ENCODE data around the gene UBE2QL1.
A peak's percentile ranks its signal among the peaks of the same experiment; 100 is the strongest.

UBE2QL1 gene

GRCh38 chr5:6439588-6440550 is 8.8 kb upstream of the UBE2QL1 start:
- no peaks in the 10 kb centered on the region for H3K9me3 ChIP-seq (ENCODE audit: control insufficient read depth, insufficient read depth, low read length)
- no peak overlapping the region for H3K9ac ChIP-seq (ENCODE audit: low read depth, low read length)
- H3K4me1 ChIP-seq (ENCODE audit: insufficient read depth, low read length), result no peaks in the 10 kb centered on the region
- H3K36me3 ChIP-seq (ENCODE audit: insufficient read depth, low read length), result no peaks in the 10 kb centered on the region

GRCh38 chr5:6442333-6442732 is 6.3 kb upstream of the UBE2QL1 start:
- H3K9ac ChIP-seq (ENCODE audit: low read depth, low read length), result no peak overlapping the region
- H3K9me3 ChIP-seq (ENCODE audit: control insufficient read depth, insufficient read depth, low read length), result no peaks in the 10 kb centered on the region
- H3K4me1 ChIP-seq (ENCODE audit: insufficient read depth, low read length), result no peaks in the 10 kb centered on the region
- H3K36me3 ChIP-seq (ENCODE audit: insufficient read depth, low read length), result no peaks in the 10 kb centered on the region

DNA sequence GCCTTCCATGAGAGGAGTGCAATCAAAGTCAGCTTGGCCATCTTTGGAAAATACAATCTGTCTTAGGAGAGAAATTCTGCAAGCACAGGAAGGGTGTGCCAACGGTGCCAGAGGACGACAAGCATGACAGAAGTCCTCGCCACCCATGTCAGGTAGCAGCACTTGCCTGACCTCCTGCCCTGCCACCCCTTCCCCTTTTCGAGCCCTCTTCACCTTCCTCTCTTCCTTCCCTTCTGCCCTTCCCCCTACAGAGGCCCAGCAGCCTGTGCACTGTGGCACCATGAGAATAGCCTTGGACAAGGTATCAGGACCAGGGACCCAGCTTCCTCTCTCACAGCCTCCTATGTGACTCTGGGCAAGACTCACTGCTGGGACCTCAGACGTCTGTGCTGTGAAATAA is 5.3 kb upstream of the UBE2QL1 start:
- H3K9me3 ChIP-seq (ENCODE audit: control insufficient read depth, insufficient read depth, low read length), result no peaks in the 10 kb centered on the region
- no peaks in the 10 kb centered on the region for H3K36me3 ChIP-seq (ENCODE audit: insufficient read depth, low read length)
- H3K9ac ChIP-seq (ENCODE audit: low read depth, low read length), result no peak overlapping the region
- H3K4me1 ChIP-seq (ENCODE audit: insufficient read depth, low read length), result no peaks in the 10 kb centered on the region

DNA sequence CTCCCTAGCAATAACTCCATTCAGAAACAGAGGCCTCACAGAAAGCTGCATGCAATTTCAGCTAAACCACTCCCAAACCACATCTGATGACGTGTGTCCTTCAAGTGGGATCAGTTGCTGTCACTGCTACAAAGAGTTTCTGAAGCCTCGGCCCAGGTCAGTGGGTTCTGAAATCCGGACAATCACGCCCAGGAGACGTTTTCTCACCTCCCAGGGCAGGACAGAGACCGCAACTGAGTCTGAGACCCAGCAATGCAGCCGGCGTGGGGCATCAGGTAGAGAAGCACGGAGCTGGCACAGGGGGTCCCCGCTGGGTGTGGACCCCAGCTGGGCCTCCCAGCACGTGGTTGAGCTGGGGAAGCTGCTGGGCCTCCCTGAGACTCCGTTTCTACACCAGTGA is 2.6 kb upstream of the UBE2QL1 start:
- H3K4me1 ChIP-seq (ENCODE audit: insufficient read depth, low read length), result no peaks in the 10 kb centered on the region
- H3K9me3 ChIP-seq (ENCODE audit: control insufficient read depth, insufficient read depth, low read length), result no peaks in the 10 kb centered on the region
- no peak overlapping the region for H3K9ac ChIP-seq (ENCODE audit: low read depth, low read length)
- H3K36me3 ChIP-seq (ENCODE audit: insufficient read depth, low read length), result no peaks in the 10 kb centered on the region

- H3K9ac ChIP-seq (ENCODE audit: low read depth, low read length), result no peak overlapping the region
- H3K36me3 ChIP-seq (ENCODE audit: insufficient read depth, low read length), result no peaks in the 10 kb centered on the region
- H3K4me1 ChIP-seq (ENCODE audit: insufficient read depth, low read length), result no peaks in the 10 kb centered on the region
- no peaks in the 10 kb centered on the region for H3K9me3 ChIP-seq (ENCODE audit: control insufficient read depth, insufficient read depth, low read length)
Observed at GRCh38 chr5:6446626-6447309, 1.9 kb upstream of the UBE2QL1 start.

DNA sequence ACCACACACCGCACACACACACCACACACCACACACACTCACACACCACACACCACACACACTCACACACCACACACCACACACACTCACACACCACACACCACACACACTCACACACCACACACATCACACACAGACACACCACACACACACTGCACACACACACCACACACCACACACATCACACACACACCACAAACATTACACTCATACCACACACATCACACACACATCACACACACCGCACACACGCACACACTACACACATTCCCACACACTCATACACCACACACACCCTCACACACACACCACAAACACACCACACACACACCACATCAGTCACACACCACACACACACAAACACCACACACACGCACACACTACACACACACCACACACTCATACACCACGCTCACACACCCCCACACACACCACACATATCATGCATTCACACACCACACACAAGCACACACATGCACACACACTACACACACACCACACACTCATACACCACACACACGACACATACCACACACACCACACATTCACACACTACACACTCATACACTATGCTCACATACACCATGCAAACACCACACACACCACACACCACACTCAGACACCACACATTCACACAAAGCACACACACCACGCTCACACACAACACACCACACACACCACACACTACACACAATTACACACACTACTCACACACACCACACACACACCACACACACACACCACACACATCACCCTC is 1.1 kb upstream of the UBE2QL1 start:
- no peak overlapping the region for H3K9ac ChIP-seq (ENCODE audit: low read depth, low read length)
- H3K9me3 ChIP-seq (ENCODE audit: control insufficient read depth, insufficient read depth, low read length), result no peaks in the 10 kb centered on the region
- no peaks in the 10 kb centered on the region for H3K4me1 ChIP-seq (ENCODE audit: insufficient read depth, low read length)
- H3K36me3 ChIP-seq (ENCODE audit: insufficient read depth, low read length), result no peaks in the 10 kb centered on the region

- H3K9me3 ChIP-seq (ENCODE audit: control insufficient read depth, insufficient read depth, low read length), result no peaks in the 10 kb centered on the region
- H3K36me3 ChIP-seq (ENCODE audit: insufficient read depth, low read length), result no peaks in the 10 kb centered on the region
- H3K9ac ChIP-seq (ENCODE audit: low read depth, low read length), result no peak overlapping the region
- no peaks in the 10 kb centered on the region for H3K4me1 ChIP-seq (ENCODE audit: insufficient read depth, low read length)
Observed at GRCh38 chr5:6448141-6448491, 543 bp upstream of the UBE2QL1 start.

DNA sequence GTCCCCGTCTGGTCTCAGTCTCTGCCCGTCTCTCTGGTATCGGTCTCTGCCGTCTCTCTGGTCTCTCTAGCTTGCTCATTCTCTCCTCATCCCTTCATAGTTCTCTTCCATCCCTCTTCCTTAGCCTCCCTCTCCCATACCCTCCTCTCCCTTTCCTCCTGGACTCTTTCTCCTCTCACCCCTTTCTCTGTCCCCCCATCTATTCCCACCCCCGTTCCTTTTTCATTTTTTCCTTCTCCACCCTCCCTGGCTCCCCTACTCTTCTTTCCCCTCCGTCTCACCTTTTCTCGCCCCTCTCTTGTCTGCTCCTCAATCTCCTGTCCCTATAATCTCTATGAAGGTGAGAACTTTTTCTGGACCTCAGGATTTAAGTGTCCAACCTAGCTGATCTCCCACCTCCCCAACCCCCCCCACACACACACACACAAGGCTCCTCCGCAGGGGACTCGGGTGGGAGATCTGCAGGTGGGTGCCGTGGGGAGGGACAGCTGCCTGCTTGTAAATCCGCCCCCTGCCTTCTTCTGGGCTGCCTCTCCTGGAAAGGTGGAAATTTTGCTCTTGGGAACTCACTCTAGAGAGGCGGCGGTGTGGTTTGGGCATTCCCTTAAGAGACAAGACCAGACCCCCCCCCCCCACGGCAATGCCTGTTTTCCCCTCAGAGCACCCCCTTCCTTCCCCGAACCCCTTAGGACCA is 953 bp downstream of the UBE2QL1 start:
- H3K9ac ChIP-seq (ENCODE audit: low read depth, low read length), result peak overlapping the region; percentile 59; the same call in 1 of the 2 replicates
- no peaks in the 10 kb centered on the region for H3K9me3 ChIP-seq (ENCODE audit: control insufficient read depth, insufficient read depth, low read length)
- H3K36me3 ChIP-seq (ENCODE audit: insufficient read depth, low read length), result no peaks in the 10 kb centered on the region
- no peaks in the 10 kb centered on the region for H3K4me1 ChIP-seq (ENCODE audit: insufficient read depth, low read length)

DNA sequence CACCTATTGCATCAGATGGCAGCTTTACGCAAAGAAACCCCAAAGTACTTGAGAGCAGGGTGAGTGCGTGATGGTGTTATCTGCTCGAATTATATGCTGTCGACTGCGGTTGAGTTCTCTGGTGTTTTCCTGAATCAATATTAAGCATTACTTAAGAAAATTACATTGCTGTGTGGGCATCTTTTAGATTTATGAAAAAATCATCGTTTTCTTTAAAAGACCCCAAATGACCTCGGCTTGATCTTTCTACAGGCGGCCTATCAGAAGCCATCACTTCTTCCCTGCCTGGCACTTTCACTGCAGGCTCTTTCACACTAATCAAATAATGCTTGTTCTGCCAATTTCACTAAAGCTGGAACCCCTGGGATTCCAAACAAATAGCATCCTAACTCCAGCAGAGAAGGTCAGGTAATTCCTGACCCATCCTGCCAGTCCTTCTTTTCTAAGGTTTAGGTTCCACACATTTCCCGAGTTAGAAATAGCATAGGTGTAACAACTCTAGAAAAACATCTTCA is 1.7 kb downstream of the UBE2QL1 start:
- H3K9ac ChIP-seq (ENCODE audit: low read depth, low read length), result no peak overlapping the region
- H3K9me3 ChIP-seq (ENCODE audit: control insufficient read depth, insufficient read depth, low read length), result no peaks in the 10 kb centered on the region
- H3K36me3 ChIP-seq (ENCODE audit: insufficient read depth, low read length), result no peaks in the 10 kb centered on the region
- no peaks in the 10 kb centered on the region for H3K4me1 ChIP-seq (ENCODE audit: insufficient read depth, low read length)

DNA sequence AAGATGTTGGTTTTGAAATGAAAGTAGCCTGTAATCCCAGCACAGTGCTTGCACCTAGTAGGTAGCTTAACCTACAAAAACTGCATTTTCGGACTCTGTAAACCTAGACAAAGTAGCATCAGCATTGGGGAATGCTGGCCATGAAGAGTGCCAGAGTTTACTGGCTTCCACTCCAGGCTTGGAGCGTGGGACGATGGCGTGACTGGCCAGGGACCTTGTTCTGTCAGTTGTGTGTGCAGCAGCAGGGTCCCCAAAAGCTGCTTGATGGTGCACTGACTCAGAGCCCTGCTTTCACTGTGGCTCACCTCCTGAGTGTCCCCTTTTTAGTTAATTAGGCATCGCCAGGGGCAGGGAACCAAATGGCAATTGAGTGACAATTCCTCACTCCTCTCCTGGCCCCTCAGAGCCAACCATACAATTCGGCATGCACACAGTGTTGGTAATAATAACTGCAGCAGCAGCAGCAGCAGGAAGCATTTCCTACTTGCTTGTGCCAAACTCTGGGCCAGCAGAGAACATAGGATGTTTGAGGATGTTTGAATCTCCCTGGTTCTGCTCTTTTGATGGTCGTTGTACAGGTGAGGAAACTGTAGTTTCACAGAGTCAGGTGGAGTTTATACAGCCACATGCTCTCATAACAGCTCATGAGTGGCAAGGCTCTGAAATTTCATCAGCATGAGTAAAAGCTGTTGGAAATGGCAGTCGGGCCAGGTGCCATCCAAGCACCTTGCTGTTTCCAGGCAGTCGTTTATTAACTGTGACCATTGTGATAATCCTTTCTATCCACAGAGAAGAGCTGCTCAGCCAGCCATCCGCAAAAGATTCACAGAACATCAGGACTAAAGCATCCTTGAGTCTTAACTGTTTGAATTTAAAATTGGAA is 4.2 kb downstream of the UBE2QL1 start:
- Histone ChIP-seq H3K9ac (ENCODE audit: low read depth, low read length) (no peak overlapping the region), H3K36me3 (ENCODE audit: insufficient read depth, low read length) (no peaks in the 10 kb centered on the region), H3K9me3 (ENCODE audit: control insufficient read depth, insufficient read depth, low read length) (no peaks in the 10 kb centered on the region), H3K4me1 (ENCODE audit: insufficient read depth, low read length) (no peaks in the 10 kb centered on the region)

DNA sequence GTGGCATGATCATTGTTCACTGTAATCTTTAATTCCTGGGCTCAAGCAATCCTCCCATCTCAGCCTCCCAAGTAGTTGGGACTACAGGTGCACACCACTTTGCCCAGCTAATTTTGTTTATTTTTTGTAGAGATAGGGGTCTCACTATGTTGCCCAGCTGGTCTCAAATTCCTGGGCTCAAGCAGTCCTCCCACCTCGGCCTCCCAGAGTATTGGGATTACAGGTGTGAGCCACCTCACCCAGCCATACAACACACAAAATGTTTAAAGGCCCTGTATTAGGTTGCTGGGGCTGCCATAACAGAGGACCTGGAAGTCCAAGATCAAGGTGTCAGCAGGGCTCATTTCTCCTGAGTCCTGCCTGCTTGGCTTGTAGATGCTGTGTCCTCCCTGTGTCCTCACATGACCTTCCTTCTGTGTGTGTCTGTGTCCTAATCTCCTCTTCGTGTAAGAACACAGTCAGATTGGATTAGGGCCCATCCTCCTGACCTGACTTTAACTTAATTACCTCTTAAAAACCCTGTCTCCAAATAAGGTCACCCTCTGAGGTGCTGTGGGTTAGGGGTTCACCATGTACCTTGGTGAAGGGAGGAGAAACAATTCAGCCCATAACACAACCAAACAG is 5.4 kb downstream of the UBE2QL1 start:
- Histone ChIP-seq H3K9ac (ENCODE audit: low read depth, low read length) (no peak overlapping the region), H3K36me3 (ENCODE audit: insufficient read depth, low read length) (no peaks in the 10 kb centered on the region), H3K4me1 (ENCODE audit: insufficient read depth, low read length) (no peaks in the 10 kb centered on the region), H3K9me3 (ENCODE audit: control insufficient read depth, insufficient read depth, low read length) (no peaks in the 10 kb centered on the region)

DNA sequence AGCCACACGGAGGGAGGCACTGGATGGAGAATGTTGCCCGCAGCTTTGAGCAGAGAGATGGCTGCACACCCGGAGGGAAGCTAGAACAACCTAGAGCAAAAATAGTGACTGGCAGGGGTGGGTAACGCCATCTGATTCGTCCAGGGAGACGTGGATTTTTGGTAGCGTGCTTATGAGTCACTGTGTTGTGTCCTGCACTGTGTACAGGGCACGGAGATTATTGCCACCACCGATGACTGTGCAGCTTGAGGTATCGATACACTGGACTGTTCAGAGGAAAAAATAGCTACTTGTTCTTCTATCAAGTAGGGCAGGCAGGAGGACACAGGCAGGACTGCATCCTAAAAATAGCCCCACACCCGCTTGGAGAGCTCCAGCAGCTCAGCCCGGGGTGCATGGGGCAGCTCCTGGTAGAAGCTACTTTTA is 6.0 kb downstream of the UBE2QL1 start:
- H3K36me3 ChIP-seq (ENCODE audit: insufficient read depth, low read length), result no peaks in the 10 kb centered on the region
- no peak overlapping the region for H3K9ac ChIP-seq (ENCODE audit: low read depth, low read length)
- H3K4me1 ChIP-seq (ENCODE audit: insufficient read depth, low read length), result no peaks in the 10 kb centered on the region
- no peaks in the 10 kb centered on the region for H3K9me3 ChIP-seq (ENCODE audit: control insufficient read depth, insufficient read depth, low read length)
